Chondrocyte (in vitro differentiated cells): Measurements from ENCODE around the gene C10orf90. TPM values are rescaled to one million over a fixed set of nuclear protein-coding genes. Genes with fewer than 3 reads are reported as not detected.

Experiments used
- DNase-seq: peaks from one replicate; pipeline ENCODE4 v3.0.0; 2021; ENCODE audit warnings: mixed read lengths, low spot score
- H3K27ac Mint-ChIP-seq: one replicate; pipeline ENCODE4 v1.8.0; 2021; ENCODE audit warnings: mild to moderate bottlenecking, moderate library complexity, mixed read lengths; ENCODE audit not compliant: unreplicated experiment
- H3K27me3 Mint-ChIP-seq: 2 replicates; pipeline ENCODE4 v1.8.0; 2021; ENCODE audit warnings: low read depth, mixed read lengths
- H3K36me3 Mint-ChIP-seq: 2 replicates; pipeline ENCODE4 v1.8.0; 2021; ENCODE audit warnings: low read depth, mixed read lengths
- H3K4me1 Mint-ChIP-seq: 2 replicates; pipeline ENCODE4 v1.8.0; 2021; ENCODE audit warnings: low read depth, mild to moderate bottlenecking, mixed read lengths
- H3K4me3 Mint-ChIP-seq: one replicate; pipeline ENCODE4 v1.8.0; 2021; ENCODE audit warnings: mild to moderate bottlenecking, moderate library complexity, mixed read lengths; ENCODE audit not compliant: unreplicated experiment
- H3K9me3 Mint-ChIP-seq: 2 replicates; pipeline ENCODE4 v1.8.0; 2021; ENCODE audit warnings: low read depth, mixed read lengths
- CTCF ChIP-seq: fragments of 200-600 bp; sonication (generic); IDR thresholded peaks from 2 replicates; pipeline ENCODE4 v1.5.0; 2021; ENCODE audit warnings: antibody characterized with exemption, mild to moderate bottlenecking, moderate library complexity
- total RNA-seq: library from RNA; stranded (reverse); gene quantifications from 3 replicates; pipeline ENCODE4 v1.2.1, GENCODE V29; 2021

C10orf90 gene
- total RNA-seq, 1 donor from 2014 or later, result not detected

- H3K4me1 Mint-ChIP-seq, result peaks cover 27% of the 10 kb centered on the region
These were observed 278.0 kb downstream of the C10orf90 start for GRCh38 chr10:126392469-126392868.

GRCh38 chr10:126392068-126392467 lies 278.4 kb downstream of the C10orf90 start:
- Mint-ChIP-seq H3K36me3 (peaks cover 2% of the 10 kb centered on the region), H3K9me3 (peaks cover 3% of the 10 kb centered on the region), H3K4me3 (no peak overlapping the region), H3K27ac (peak overlapping the region; percentile 5), H3K27me3 (no peaks in the 10 kb centered on the region), H3K4me1 (peaks cover 27% of the 10 kb centered on the region)
- DNase-seq, result no peak
- no peak for TF ChIP-seq CTCF

More at GRCh38 chr10:126392469-126392868, 278.0 kb downstream of the C10orf90 start:
- TF ChIP-seq CTCF, result no peak
- H3K9me3 Mint-ChIP-seq, result peaks cover 3% of the 10 kb centered on the region
- no peaks in the 10 kb centered on the region for H3K27me3 Mint-ChIP-seq
- no peak overlapping the region for H3K27ac Mint-ChIP-seq
- DNase-seq, result no peak
- peaks cover 2% of the 10 kb centered on the region for H3K36me3 Mint-ChIP-seq
- H3K4me3 Mint-ChIP-seq, result no peak overlapping the region

GRCh38 chr10:126391192-126391885 lies 279.2 kb downstream of the C10orf90 start:
- Mint-ChIP-seq H3K9me3 (peaks cover 3% of the 10 kb centered on the region), H3K4me1 (peaks cover 31% of the 10 kb centered on the region), H3K27ac (peak overlapping the region; percentile 79), H3K36me3 (peaks cover 2% of the 10 kb centered on the region), H3K27me3 (no peaks in the 10 kb centered on the region), H3K4me3 (no peak overlapping the region)
- TF ChIP-seq CTCF, result no peak
- no peak for DNase-seq

- no peak for DNase-seq
- Mint-ChIP-seq H3K4me1 (peaks cover 38% of the 10 kb centered on the region), H3K4me3 (no peak overlapping the region), H3K27me3 (no peaks in the 10 kb centered on the region), H3K9me3 (peaks cover 2% of the 10 kb centered on the region), H3K36me3 (no peaks in the 10 kb centered on the region), H3K27ac (peak overlapping the region; percentile 15)
- no peak for TF ChIP-seq CTCF
These were observed 280.2 kb downstream of the C10orf90 start for GRCh38 chr10:126390324-126390723.

GRCh38 chr10:126387931-126388911 lies 282.3 kb downstream of the C10orf90 start, which contains the start of gene ADAM12:
TSS of gene ADAM12 (minus strand) at chr10:126388477. CDS start at chr10:126388145, 332 bp downstream.
- Mint-ChIP-seq H3K27ac (peak within 1 kb of the TSS; percentile 87), H3K4me3 (peak within 1 kb of the TSS; percentile 93), H3K36me3 (peaks cover 3% of the 10 kb centered on the region), H3K27me3 (no peaks in the 10 kb centered on the region), H3K4me1 (peaks cover 55% of the 10 kb centered on the region), H3K9me3 (peaks cover 12% of the 10 kb centered on the region)
- TF ChIP-seq CTCF, result peak; percentile 21
- no peak for DNase-seq
